H9 (cell line): ENCODE data around the gene CNNM3. TPM values are rescaled to one million over a fixed set of nuclear protein-coding genes. Genes with fewer than 3 reads are reported as not detected.

ENCODE experiments used
- DNase-seq: peaks from one replicate; pipeline ENCODE4 v3.0.0-alpha.2; 2017
- H2AFZ ChIP-seq: one replicate; pipeline ENCODE4 v1.6.1; 2013; ENCODE audit warnings: mild to moderate bottlenecking, low read length, control low read depth, moderate library complexity
- H2AK5ac ChIP-seq: 2 replicates; pipeline ENCODE4 v1.6.1; 2013; ENCODE audit warnings: low read length, control low read depth, mixed read lengths; ENCODE audit not compliant: insufficient read length
- H2BK120ac ChIP-seq: one replicate; pipeline ENCODE4 v1.6.1; 2013; ENCODE audit warnings: low read depth, mild to moderate bottlenecking, low read length, control low read depth, inconsistent platforms; ENCODE audit not compliant: poor library complexity, severe bottlenecking
- H2BK12ac ChIP-seq: 2 replicates; pipeline ENCODE4 v1.6.1; 2013; ENCODE audit warnings: low read length, control low read depth, mixed read lengths, low read depth; ENCODE audit not compliant: insufficient read length
- H2BK15ac ChIP-seq: 2 replicates; pipeline ENCODE4 v1.6.1; 2013; ENCODE audit warnings: low read depth, low read length, control low read depth
- H2BK20ac ChIP-seq: one replicate; pipeline ENCODE4 v1.6.1; 2013; ENCODE audit warnings: low read depth, mild to moderate bottlenecking, low read length, control low read depth, inconsistent platforms; ENCODE audit not compliant: poor library complexity, severe bottlenecking
- H2BK5ac ChIP-seq: 2 replicates; pipeline ENCODE4 v1.6.1; 2013; ENCODE audit warnings: low read length, control low read depth, mixed read lengths; ENCODE audit not compliant: insufficient read length
- H3K14ac ChIP-seq: 2 replicates; pipeline ENCODE4 v1.6.1; 2013; ENCODE audit warnings: low read length, control low read depth; ENCODE audit not compliant: insufficient read depth
- H3K18ac ChIP-seq: 2 replicates; pipeline ENCODE4 v1.6.1; 2013; ENCODE audit warnings: low read depth, mild to moderate bottlenecking, mixed read lengths, low read length, control low read depth; ENCODE audit not compliant: insufficient read length
- H3K23ac ChIP-seq: 2 replicates; pipeline ENCODE4 v1.6.1; 2013; ENCODE audit warnings: low read length, control low read depth, mixed read lengths, low read depth; ENCODE audit not compliant: insufficient read length
- H3K23me2 ChIP-seq: 2 replicates; pipeline ENCODE4 v1.6.1; 2013; ENCODE audit warnings: low read depth, mild to moderate bottlenecking, mixed read lengths, low read length, control low read depth; ENCODE audit not compliant: insufficient read length, poor library complexity, severe bottlenecking
- H3K27ac ChIP-seq: 2 replicates; pipeline ENCODE4 v1.5.1; 2013; ENCODE audit warnings: low read length, control low read depth, mixed read lengths, low read depth; ENCODE audit not compliant: insufficient read length
- H3K27me3 ChIP-seq: 2 replicates; pipeline ENCODE4 v1.6.1; 2013; ENCODE audit warnings: low read length, control low read depth, inconsistent platforms; ENCODE audit not compliant: insufficient read depth
- H3K4ac ChIP-seq: 2 replicates; pipeline ENCODE4 v1.6.1; 2013; ENCODE audit warnings: low read depth, mild to moderate bottlenecking, control low read depth, inconsistent platforms, low read length, moderate library complexity
- H3K4me1 ChIP-seq: 2 replicates; pipeline ENCODE4 v1.6.1; 2013; ENCODE audit warnings: low read length, control low read depth, inconsistent platforms; ENCODE audit not compliant: insufficient read depth
- H3K4me2 ChIP-seq: 2 replicates; pipeline ENCODE4 v1.6.1; 2013; ENCODE audit warnings: low read length, control low read depth, mixed read lengths; ENCODE audit not compliant: insufficient read length, insufficient read depth
- H3K56ac ChIP-seq: 2 replicates; pipeline ENCODE4 v1.6.1; 2013; ENCODE audit warnings: low read depth, mild to moderate bottlenecking, mixed read lengths, low read length, control low read depth; ENCODE audit not compliant: insufficient read length
- H3K79me1 ChIP-seq: 2 replicates; pipeline ENCODE4 v1.6.1; 2013; ENCODE audit warnings: low read depth, mild to moderate bottlenecking, moderate library complexity, low read length, control low read depth, inconsistent platforms; ENCODE audit not compliant: insufficient read depth, poor library complexity, severe bottlenecking
- H3K79me2 ChIP-seq: 2 replicates; pipeline ENCODE4 v1.6.1; 2013; ENCODE audit warnings: low read length, control low read depth, inconsistent platforms; ENCODE audit not compliant: insufficient read depth
- H3K9ac ChIP-seq: 2 replicates; pipeline ENCODE4 v1.6.1; 2013; ENCODE audit warnings: low read length, control low read depth, mixed read lengths; ENCODE audit not compliant: insufficient read length; ENCODE audit errors: extremely low read depth
- H3K9me3 ChIP-seq: one replicate; pipeline ENCODE4 v1.6.1; 2013; ENCODE audit warnings: low read depth, low read length, inconsistent platforms; ENCODE audit not compliant: control insufficient read depth
- H3T11ph ChIP-seq: one replicate; pipeline ENCODE4 v1.6.1; 2013; ENCODE audit warnings: mild to moderate bottlenecking, low read length, control low read depth, inconsistent platforms
- H4K20me1 ChIP-seq: one replicate; pipeline ENCODE4 v1.6.1; 2013; ENCODE audit not compliant: control insufficient read depth, insufficient read length, insufficient read depth
- H4K5ac ChIP-seq: 2 replicates; pipeline ENCODE4 v1.6.1; 2013; ENCODE audit warnings: low read depth, mild to moderate bottlenecking, mixed read lengths, low read length, control low read depth; ENCODE audit not compliant: insufficient read length
- H4K8ac ChIP-seq: replicated peaks from 2 replicates; pipeline ENCODE4 v1.6.1; 2013; ENCODE audit warnings: low read length, control low read depth, mixed read lengths, low read depth; ENCODE audit not compliant: insufficient read length
- H4K91ac ChIP-seq: 2 replicates; pipeline ENCODE4 v1.6.1; 2013; ENCODE audit warnings: low read depth, mild to moderate bottlenecking, moderate library complexity, mixed read lengths, low read length, control low read depth; ENCODE audit not compliant: insufficient read length
- H3K27ac Mint-ChIP-seq, 3 experiments: 2 replicates in 2 of 3; 3 replicates in 1 of 3; pipeline ENCODE4 v1.8.0; 2020 to 2021; ENCODE audit warnings: mixed read lengths in 3 of 3, mild to moderate bottlenecking in 1 of 3, moderate library complexity in 1 of 3
- H3K27me3 Mint-ChIP-seq: 2 replicates; pipeline ENCODE4 v1.8.0; 2021; ENCODE audit warnings: low read depth, mild to moderate bottlenecking, moderate library complexity, mixed read lengths
- H3K36me3 Mint-ChIP-seq, 3 experiments: 2 replicates in 2 of 3; 3 replicates in 1 of 3; pipeline ENCODE4 v1.8.0; 2020 to 2021; ENCODE audit warnings: low read depth in 3 of 3, mixed read lengths in 3 of 3; ENCODE audit not compliant: insufficient read depth in 1 of 3
- H3K4me1 Mint-ChIP-seq, 2 experiments: 2 replicates each; pipeline ENCODE4 v1.8.0; 2020; ENCODE audit warnings: mixed read lengths in 2 of 2
- H3K4me3 Mint-ChIP-seq, 2 experiments: 2 replicates in 1 of 2; 3 replicates in 1 of 2; pipeline ENCODE4 v1.8.0; 2020 to 2021; ENCODE audit warnings: mild to moderate bottlenecking in 2 of 2, mixed read lengths in 2 of 2, moderate library complexity in 1 of 2
- H3K9me3 Mint-ChIP-seq, 2 experiments: 2 replicates in 1 of 2; 3 replicates in 1 of 2; pipeline ENCODE4 v1.8.0; 2020; ENCODE audit warnings: mild to moderate bottlenecking in 2 of 2, mixed read lengths in 2 of 2, moderate library complexity in 1 of 2
- WGBS: extraction: QIAGEN DNeasy Blood & Tissue Kit; methylation state at CpG from one replicate; pipeline ENCODE4 v1.1.7; 2013; ENCODE audit warnings: missing lambda C conversion rate, low lambda C conversion rate, mixed read lengths; ENCODE audit not compliant: insufficient read length; ENCODE audit errors: extremely low coverage; 5-methylcytosine and 5-hydroxymethylcytosine counted together
- total RNA-seq: library from RNA; stranded (reverse); gene quantifications from 2 replicates; pipeline ENCODE4 v1.2.1, GENCODE V29; 2021
- TF ChIP-seq, protein P1 (sequence below): fragments of 200-600 bp; sonication (generic); conservative IDR thresholded peaks from 3 replicates; pipeline ENCODE4 v1.8.0; 2021; ENCODE audit warnings: antibody characterized with exemption, mild to moderate bottlenecking

Gene CNNM3
- total RNA-seq, 1 experiment from 2014 or later, result 25.0 TPM

GRCh38 chr2:96847586-96847985 is 31.5 kb downstream of the CNNM3 start:
- H3K18ac ChIP-seq, result no peak overlapping the region
- Mint-ChIP-seq H3K27me3 (no peaks in the 10 kb centered on the region), H3K9me3 (no peaks in the 10 kb centered on the region), H3K4me3 (no peak overlapping the region), H3K27ac (peak overlapping the region in 1 of 3 experiments; percentile 36; a peak in 1 of 7 replicates), H3K36me3 (peaks cover 20 to 44% (median 29%) of the 10 kb centered on the region in 3 experiments; a peak in 6 of 7 replicates), H3K4me1 (peaks cover 0 to 3% of the 10 kb centered on the region in 2 experiments; a peak in 1 of 4 replicates)
- H3K4me1 ChIP-seq, result no peaks in the 10 kb centered on the region
- peak; percentile 28 for DNase-seq
- H4K8ac ChIP-seq, result no peak overlapping the region
- no peak overlapping the region for H2BK5ac ChIP-seq
- no peaks in the 10 kb centered on the region for H4K20me1 ChIP-seq
- H2AFZ ChIP-seq, result no peak overlapping the region
- H3K56ac ChIP-seq, result no peak overlapping the region
- no peaks in the 10 kb centered on the region for H3K27me3 ChIP-seq
- no peak overlapping the region for H3T11ph ChIP-seq
- no peaks in the 10 kb centered on the region for H3K9me3 ChIP-seq
- WGBS, result no CpG with 5 or more reads among the region's 10 CpGs
- no peak overlapping the region for H3K9ac ChIP-seq
- no peak overlapping the region for H2BK20ac ChIP-seq
- H3K23me2 ChIP-seq, result no peaks in the 10 kb centered on the region
- H3K14ac ChIP-seq, result no peak overlapping the region
- no peak overlapping the region for H3K4me2 ChIP-seq
- H2BK120ac ChIP-seq, result no peak overlapping the region
- peaks cover 2% of the 10 kb centered on the region for H3K79me1 ChIP-seq
- no peak overlapping the region for H4K91ac ChIP-seq
- no peak overlapping the region for H3K27ac ChIP-seq
- H3K23ac ChIP-seq, result no peak overlapping the region
- no peak overlapping the region for H4K5ac ChIP-seq
- no peak overlapping the region for H2BK15ac ChIP-seq
- no peak overlapping the region for H2BK12ac ChIP-seq
- H2AK5ac ChIP-seq, result no peak overlapping the region
- no peaks in the 10 kb centered on the region for H3K79me2 ChIP-seq
- TF ChIP-seq, protein P1, sequence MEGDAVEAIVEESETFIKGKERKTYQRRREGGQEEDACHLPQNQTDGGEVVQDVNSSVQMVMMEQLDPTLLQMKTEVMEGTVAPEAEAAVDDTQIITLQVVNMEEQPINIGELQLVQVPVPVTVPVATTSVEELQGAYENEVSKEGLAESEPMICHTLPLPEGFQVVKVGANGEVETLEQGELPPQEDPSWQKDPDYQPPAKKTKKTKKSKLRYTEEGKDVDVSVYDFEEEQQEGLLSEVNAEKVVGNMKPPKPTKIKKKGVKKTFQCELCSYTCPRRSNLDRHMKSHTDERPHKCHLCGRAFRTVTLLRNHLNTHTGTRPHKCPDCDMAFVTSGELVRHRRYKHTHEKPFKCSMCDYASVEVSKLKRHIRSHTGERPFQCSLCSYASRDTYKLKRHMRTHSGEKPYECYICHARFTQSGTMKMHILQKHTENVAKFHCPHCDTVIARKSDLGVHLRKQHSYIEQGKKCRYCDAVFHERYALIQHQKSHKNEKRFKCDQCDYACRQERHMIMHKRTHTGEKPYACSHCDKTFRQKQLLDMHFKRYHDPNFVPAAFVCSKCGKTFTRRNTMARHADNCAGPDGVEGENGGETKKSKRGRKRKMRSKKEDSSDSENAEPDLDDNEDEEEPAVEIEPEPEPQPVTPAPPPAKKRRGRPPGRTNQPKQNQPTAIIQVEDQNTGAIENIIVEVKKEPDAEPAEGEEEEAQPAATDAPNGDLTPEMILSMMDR, result no peak
- no peak overlapping the region for H3K4ac ChIP-seq
